GM23248 (cell line): Measurements from ENCODE around the gene ARAP2.

Experiments
- EZH2 ChIP-seq: fragments of 200-600 bp; sonication (generic); IDR thresholded peaks from 2 replicates; pipeline ENCODE4 v1.6.1; 2018; ENCODE audit warnings: antibody characterized with exemption, mild to moderate bottlenecking; ENCODE audit not compliant: insufficient read depth, poor library complexity, severe bottlenecking
- EZH2phosphoT487 ChIP-seq: fragments of 200-600 bp; sonication (generic); IDR thresholded peaks from 2 replicates; pipeline ENCODE4 v1.6.1; 2018; ENCODE audit warnings: antibody characterized with exemption, moderate library complexity, mild to moderate bottlenecking, low read depth; ENCODE audit not compliant: insufficient read depth

DNA sequence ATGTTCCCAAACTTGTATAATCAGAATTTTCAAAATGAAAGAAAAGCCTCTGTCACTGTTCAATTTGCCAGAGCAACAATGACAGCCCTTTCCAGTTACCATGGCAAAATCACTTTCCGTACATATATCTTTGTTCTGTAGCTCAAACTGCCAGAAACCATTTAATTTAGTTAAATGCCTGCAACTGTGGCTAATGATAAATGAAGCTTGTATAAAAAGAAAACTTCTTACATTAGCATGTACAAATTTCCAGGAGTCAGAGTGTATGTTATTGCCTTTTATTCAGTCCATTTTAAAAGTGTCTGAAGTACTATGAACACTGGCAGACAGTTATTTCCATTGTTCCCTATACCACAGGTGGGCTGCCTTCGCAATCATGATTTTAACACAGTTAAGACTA is 30.3 kb downstream of the ARAP2 start:
- TF ChIP-seq EZH2phosphoT487 (no peak), EZH2 (no peak)
